Urothelium cell line (cell line): ENCODE measurements around the gene ACTL8.

Experiments
- DNase-seq: peaks from one replicate; pipeline ENCODE4 v3.0.0; 2011; ENCODE audit warnings: low spot score, mixed read lengths
- FAIRE-seq: peaks from 2 replicates; lab custom pipeline; 2011; peaks lifted over from hg19 to GRCh38; lab: Jason Lieb, UNC

ACTL8 gene

GRCh38 chr1:17869815-17870214, 114.7 kb downstream of the ACTL8 start:
- FAIRE-seq (no peak), DNase-seq (no peak)

DNA sequence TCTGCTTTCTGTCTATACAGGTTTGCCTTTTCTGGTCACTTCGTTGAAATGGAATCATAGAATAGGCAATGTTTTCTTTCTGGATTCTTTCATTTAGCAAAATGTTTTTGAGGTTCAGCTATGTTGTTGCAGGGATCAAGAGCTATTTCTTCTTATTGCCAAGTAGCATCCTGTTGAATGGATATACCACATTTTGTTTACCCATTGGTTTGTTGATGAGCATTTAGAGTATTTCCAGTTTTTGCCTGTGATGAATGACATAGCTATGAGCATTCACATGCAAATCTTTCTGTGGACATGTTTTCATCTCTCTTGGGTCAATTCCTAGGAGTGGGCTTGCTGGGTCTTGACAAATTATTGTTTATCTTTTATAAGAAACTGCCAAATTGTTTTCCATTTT, 115.5 kb downstream of the ACTL8 start:
- DNase-seq (no peak), FAIRE-seq (no peak)

DNA sequence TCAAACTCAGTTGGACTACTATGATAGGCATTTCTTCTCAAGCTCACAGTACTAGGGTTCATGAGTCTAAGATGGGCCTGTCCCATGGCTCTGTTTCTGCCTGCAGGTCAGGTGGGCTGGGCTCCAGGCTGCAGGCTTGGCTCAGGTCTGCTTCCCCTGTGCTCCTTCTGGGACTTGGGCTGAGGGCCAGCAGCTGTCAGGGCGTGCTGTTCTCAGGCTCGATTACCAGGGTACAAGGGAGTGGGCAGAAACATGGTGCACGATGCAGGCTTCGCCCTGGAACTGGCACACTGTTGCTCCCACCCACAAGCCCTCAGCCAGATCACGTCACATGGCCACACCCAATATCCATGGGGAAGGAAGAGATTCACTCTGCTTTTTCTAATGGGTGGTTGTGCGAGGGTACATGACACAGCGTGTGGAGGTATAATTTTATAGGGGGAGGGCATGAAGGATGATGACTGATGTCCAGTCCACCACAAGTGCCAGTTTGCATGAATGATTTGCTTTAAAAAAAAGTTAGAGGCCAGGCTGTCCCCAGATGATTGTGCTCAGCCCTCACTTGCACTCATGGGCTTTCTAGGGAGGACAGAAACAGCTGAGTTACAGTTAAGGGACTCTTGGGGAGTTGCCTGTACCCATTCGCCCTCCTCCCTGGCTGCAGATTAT, 118.0 kb downstream of the ACTL8 start:
- DNase-seq (no peak), FAIRE-seq (no peak)

DNA sequence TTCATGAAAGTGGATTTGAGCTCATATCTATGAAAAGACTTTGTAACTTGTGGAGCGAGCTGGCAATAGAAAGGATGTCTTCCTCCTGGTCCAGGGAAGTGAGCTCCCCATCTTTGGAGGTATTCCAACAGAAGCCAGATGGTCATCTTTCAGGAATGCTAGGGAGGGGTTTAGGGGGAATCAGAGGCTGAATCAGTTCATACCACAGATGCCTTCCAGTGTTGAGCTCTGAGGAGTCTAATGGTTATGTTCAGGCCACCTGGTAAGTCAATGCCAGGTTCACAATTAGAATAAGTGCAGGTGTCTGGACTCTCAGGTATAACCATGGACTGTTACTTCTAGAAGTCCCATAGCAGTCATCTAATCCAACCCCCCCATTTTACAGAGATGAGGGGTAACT, 119.1 kb downstream of the ACTL8 start:
- DNase-seq: peak; percentile 84
- FAIRE-seq: peak; percentile 30

GRCh38 chr1:17874710-17875109, 119.6 kb downstream of the ACTL8 start:
- DNase-seq (peak; percentile 74), FAIRE-seq (no peak)

DNA sequence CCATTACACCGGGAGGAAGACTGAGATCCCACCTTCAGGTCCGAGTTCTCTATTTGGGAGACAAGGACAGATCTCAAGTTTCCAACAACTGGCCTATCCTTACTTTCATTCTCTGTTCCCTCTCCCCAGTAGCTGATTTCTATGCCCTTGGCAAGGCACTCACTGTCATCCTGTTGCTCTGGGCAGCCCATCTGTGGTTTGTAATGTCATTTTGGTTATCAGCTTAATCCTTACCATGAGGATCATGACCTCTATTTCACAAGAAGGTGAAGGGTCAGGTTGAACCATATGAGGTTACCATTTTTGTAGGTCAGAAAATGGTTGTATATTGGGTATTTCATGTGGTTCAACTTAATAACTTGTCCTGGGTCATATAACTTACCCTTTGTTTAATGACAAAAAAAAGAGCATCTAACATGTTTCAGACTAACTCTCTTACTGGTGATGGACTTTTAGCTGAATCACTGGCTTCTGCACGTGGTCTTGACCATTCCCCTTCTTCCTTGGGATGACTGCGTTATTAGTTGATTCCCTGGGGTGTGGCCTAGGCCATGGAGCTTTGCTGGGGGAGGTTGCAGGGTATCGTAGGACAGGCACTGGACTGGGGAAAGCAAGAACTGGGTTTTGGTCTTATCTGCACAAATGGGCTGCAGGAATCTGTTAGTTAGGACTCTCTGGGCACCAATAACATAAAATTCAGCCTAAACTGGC, 120.2 kb downstream of the ACTL8 start:
- DNase-seq (no peak), FAIRE-seq (peak; percentile 23)

- DNase-seq: peak; percentile 38
- no peak for FAIRE-seq
These were observed 120.7 kb downstream of the ACTL8 start for GRCh38 chr1:17875882-17876280.
